Measurements from ENCODE around the gene PDE11A. TPM values are rescaled to one million over a fixed set of nuclear protein-coding genes. Genes with fewer than 3 reads are reported as not detected.
A peak's percentile ranks its signal among the peaks of the same experiment; 100 is the strongest.

Gene PDE11A
- total and polyA plus RNA-seq, 2 of the 13 experiments (the other 11 are each of a cell fraction or from before 2014, with no cell fraction given): 1.2 to 1.7 TPM

DNA sequence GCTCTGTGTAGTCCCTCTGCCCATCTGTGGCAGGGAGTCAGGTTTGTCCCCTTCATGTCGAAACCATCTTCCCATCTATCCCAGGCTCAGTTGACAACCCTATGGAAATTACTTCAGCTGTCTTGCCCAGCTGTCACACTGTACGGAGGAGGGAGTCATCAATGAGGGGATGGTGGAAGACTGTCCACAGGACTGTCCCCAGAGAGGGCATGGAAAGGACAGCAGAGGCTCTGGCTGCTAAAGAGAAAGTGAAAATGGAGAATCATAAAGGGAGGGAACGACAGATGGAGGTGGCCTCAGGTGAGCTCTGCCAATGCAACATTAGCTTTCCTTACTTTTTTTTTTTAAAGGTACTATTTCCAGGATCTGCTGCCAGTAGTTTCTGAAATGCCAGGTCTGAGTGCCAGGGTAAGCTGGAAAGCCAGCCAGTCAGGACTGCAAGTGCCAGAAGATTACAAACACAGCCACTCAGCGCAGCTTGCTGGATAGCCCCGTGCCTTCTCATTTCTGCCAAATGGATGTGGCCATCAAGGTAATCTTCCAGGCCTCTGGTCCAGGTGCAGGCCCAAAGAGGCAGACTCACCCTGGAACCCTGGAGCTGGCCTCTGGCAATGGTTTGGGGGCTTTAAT is 487.2 kb downstream of the PDE11A start (continued):
- TF ChIP-seq, protein P1, sequence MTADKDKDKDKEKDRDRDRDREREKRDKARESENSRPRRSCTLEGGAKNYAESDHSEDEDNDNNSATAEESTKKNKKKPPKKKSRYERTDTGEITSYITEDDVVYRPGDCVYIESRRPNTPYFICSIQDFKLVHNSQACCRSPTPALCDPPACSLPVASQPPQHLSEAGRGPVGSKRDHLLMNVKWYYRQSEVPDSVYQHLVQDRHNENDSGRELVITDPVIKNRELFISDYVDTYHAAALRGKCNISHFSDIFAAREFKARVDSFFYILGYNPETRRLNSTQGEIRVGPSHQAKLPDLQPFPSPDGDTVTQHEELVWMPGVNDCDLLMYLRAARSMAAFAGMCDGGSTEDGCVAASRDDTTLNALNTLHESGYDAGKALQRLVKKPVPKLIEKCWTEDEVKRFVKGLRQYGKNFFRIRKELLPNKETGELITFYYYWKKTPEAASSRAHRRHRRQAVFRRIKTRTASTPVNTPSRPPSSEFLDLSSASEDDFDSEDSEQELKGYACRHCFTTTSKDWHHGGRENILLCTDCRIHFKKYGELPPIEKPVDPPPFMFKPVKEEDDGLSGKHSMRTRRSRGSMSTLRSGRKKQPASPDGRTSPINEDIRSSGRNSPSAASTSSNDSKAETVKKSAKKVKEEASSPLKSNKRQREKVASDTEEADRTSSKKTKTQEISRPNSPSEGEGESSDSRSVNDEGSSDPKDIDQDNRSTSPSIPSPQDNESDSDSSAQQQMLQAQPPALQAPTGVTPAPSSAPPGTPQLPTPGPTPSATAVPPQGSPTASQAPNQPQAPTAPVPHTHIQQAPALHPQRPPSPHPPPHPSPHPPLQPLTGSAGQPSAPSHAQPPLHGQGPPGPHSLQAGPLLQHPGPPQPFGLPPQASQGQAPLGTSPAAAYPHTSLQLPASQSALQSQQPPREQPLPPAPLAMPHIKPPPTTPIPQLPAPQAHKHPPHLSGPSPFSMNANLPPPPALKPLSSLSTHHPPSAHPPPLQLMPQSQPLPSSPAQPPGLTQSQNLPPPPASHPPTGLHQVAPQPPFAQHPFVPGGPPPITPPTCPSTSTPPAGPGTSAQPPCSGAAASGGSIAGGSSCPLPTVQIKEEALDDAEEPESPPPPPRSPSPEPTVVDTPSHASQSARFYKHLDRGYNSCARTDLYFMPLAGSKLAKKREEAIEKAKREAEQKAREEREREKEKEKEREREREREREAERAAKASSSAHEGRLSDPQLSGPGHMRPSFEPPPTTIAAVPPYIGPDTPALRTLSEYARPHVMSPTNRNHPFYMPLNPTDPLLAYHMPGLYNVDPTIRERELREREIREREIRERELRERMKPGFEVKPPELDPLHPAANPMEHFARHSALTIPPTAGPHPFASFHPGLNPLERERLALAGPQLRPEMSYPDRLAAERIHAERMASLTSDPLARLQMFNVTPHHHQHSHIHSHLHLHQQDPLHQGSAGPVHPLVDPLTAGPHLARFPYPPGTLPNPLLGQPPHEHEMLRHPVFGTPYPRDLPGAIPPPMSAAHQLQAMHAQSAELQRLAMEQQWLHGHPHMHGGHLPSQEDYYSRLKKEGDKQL (CRISPR knock-in tag; IDR thresholded peaks at IDR 0.05; ENCODE audit: low read depth): no peak
- TF ChIP-seq ZNF577 (CRISPR knock-in tag; IDR thresholded peaks at IDR 0.05; ENCODE audit: borderline replicate concordance, low read depth) (no peak), EED (CRISPR knock-in tag; IDR thresholded peaks at IDR 0.05) (no peak), PHF20 (CRISPR knock-in tag; IDR thresholded peaks at IDR 0.05) (no peak), ZNF274 (CRISPR knock-in tag; IDR thresholded peaks at IDR 0.05) (peak; percentile 23; the same call in 1 of the 2 replicates), ZNF567 (CRISPR knock-in tag; IDR thresholded peaks at IDR 0.05; ENCODE audit: borderline replicate concordance) (no peak), ZNF572 (CRISPR knock-in tag; IDR thresholded peaks at IDR 0.05) (0 out of 2 replicates have a peak, but pooled peaks have one; percentile 42), ZNF281 (CRISPR knock-in tag; IDR thresholded peaks at IDR 0.05; ENCODE audit: borderline replicate concordance) (no peak), SP2 (CRISPR knock-in tag; IDR thresholded peaks at IDR 0.05) (no peak), HMGA1 (CRISPR knock-in tag; conservative IDR thresholded peaks at IDR 0.05) (no peak)
